GM13976 (cell line): ENCODE measurements around the gene SUMF1.

ENCODE experiments used
- DNase-seq: peaks from one replicate; pipeline ENCODE4 v3.0.0; 2012; ENCODE audit warnings: low spot score
- CTCF ChIP-seq: IDR thresholded peaks from 2 replicates; pipeline ENCODE4 v1.5.1; 2012; ENCODE audit warnings: borderline replicate concordance, mild to moderate bottlenecking; ENCODE audit not compliant: insufficient read depth; ENCODE audit errors: extremely low read depth, missing control alignments, control extremely low read depth
- in situ Hi-C: fragments of 300-500 bp; cut with MboI; formaldehyde crosslinking; loops from one replicate; pipeline ENCODE4 v1.12.0; 2022; ENCODE audit warnings: low sequenced_read_pairs, mixed read lengths, inconsistent platforms; ENCODE audit not compliant: unreplicated experiment

Gene SUMF1

DNA sequence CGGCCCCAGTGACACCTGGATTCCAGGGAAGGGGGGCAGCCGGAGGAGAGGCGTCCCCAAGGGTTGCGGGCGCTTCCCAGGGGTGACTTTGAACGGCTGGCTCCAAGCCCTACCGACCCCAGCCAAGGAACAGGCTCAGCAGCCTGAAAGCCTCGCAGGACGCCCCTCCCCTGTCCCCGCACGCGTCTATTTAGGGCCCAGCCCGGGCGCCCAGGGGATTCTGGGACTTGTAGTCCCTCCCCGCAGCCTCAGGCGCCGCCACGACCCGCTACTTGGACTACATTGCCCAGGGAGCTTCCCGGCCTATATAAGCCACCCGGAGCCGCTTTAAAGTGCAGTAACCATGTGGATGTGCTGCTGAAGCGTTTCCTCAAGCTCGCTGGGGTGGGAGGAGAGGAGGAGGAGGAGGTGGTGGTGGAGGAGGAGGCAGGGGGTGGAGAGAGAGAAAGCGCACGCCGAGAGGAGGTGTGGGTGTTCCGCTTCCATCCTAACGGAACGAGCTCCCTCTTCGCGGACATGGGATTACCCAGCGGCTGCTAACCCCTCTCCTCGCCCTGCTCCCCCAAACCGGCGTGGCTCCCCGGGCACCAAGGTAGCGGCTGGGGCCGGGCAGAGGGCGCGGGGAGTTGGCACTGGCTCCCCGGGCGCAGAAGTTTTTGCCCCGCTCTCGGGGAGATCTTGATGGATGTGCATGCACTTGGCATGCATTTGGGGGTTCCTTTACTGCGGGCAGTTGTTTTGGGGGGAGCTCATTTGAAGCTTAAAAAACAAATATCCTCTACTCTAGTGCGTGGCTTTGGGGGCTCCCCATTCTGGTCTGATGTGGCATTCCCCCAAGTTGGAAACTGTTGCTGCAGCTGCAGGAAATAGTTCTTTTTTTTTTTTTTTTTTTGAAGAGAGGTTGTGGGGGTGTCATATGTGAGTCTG lies 26.2 kb upstream of the SUMF1 start, which contains the start of gene ITPR1:
Gene ITPR1, plus strand, starts transcription at position 335 of the 927 bp plus-strand sequence. CDS start 23,144 bp downstream, outside the sequence.
- peak; percentile 97 for DNase-seq
- no peak for TF ChIP-seq CTCF
- in situ Hi-C loops: no loop called here

DNA sequence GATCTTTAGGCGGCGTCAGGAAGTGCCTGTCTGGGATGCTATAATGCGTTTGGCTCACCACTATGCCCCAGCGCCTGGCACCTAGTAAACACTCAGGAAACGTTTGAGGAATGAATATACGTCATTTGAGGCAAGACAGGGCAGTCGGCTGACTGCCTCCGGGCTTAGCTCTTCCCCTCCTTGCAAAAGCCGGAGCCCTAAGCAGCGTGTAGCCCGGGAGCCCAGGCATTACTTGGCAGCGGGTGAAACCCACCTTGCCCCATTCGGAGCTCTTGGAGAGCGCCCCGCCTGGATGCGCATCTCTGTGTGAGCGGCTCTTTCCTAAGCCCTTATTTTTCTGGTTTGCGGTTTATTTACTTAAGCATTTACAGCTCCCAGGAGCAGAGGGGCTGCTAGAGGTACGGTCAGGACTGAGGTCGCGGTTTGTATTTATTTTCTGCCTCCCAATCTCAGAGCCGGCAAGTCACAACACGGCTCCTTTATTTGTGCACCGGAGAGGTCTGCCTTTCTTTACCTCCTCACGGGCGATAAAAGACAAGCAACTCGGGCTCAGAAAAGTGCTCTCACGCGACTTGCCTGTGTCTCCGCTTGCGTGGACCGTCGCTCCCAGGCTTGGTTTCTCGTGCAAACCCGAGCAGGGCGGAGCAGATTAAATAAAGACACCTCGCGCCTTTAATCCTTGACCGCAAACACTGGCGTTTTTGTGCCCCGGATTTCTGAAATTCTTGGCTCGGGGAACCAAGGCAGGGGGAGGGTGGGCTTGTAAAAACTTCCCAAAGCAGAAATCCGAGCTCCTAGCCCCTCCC lies 25.3 kb upstream of the SUMF1 start:
- DNase-seq: peak; percentile 39
- in situ Hi-C loops: no loop called here
- TF ChIP-seq CTCF: no peak

- TF ChIP-seq CTCF: no peak
- DNase-seq: no peak
- in situ Hi-C loops: no loop called here
Measured at GRCh38 chr3:4491855-4492207, 24.8 kb upstream of the SUMF1 start.

GRCh38 chr3:4478261-4478660 lies 11.2 kb upstream of the SUMF1 start:
- no peak for DNase-seq
- no peak for TF ChIP-seq CTCF
- in situ Hi-C loops: no loop called here

DNA sequence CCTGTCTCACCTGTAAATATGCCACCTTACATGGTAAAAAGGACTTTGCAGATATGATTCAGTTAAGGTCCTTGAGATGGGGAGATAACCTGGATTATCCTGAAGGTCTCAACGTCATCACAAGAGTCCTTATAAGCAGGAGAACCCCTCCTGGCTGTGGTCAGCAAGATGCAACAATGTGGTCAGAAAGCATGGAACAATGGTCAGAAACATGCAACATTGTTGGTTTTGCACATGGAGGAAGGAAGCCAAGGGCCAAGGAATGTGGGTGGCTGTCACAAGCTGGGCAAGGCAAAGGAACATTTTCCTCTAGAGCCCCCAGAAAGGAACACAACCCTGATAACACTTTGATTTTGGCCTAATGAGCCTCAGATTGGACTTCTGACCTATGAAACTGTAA lies 9.4 kb upstream of the SUMF1 start:
- DNase-seq: no peak
- in situ Hi-C loops: no loop called here
- TF ChIP-seq CTCF: no peak

DNA sequence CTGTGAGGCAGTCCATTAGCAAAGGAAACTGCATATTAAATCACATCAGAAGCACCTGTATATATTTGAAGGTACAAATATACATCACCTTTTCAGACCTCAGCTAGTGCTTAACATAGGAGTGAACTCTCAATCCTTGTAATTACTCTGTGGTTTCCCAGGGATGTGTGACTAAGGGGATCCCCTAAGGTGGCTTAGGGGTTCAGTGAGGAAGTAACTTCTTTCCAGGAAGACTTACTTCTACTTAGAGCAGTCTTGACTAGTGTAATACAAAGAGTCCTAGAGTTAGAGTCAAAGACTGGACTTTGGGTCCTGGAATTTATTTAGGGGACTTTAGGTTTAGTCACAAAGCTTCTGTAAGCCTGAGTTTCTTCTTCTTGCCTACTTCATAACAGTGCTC lies 8.7 kb upstream of the SUMF1 start:
- DNase-seq: no peak
- in situ Hi-C loops: no loop called here
- no peak for TF ChIP-seq CTCF
